ENCODE results near the gene OR9I1.

GRCh38 chr11:58133309-58134076 lies 8.2 kb upstream of the OR9I1 start:
- TF ChIP-seq CTCF (IDR thresholded peaks at IDR 0.05; ENCODE audit: low read depth, low read length), result no peak
- TF ChIP-seq EZH2phosphoT487 (IDR thresholded peaks at IDR 0.05; ENCODE audit: low read depth), result no peak
